OCI-LY3 (cell line): Measurements from ENCODE around the gene KCNN3.
"Not testable (repeated sequence)": the region's sequence is repeated elsewhere in the genome, so short reads cannot be mapped to it uniquely, and the experiment has no call there.

Experiments
- EZH2phosphoT487 ChIP-seq: fragments of 200-600 bp; shearing (Covaris generic); IDR thresholded peaks from 2 replicates; pipeline ENCODE4 v1.6.1; 2018; ENCODE audit warnings: antibody characterized with exemption, mixed run types, low read depth
- TF ChIP-seq, protein P1 (sequence below): fragments of 200-600, 300-600 bp; sonication (generic); IDR thresholded peaks from 2 replicates; pipeline ENCODE4 v1.5.1; 2014; ENCODE audit warnings: antibody characterized with exemption, low read length, low read depth

DNA sequence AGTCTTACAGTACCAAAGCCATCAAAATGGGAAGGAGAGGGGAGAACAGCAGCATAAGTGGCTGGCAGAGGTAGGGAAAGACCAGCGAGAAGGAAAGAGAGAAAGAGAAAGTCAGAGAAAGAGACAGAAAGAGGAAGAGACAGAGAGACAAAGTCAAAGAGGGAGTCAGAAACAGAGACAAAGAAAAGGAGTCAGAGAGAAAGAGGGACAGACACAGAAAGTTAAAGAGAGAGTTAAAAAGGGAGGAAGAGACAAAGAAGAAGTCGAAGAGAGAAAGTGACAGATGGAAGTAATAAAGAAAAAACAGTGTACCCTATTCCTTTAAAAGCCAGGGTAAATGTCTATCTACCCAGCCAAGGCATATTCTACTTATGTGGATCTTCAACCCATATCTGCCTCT is 193.2 kb downstream of the KCNN3 start:
- TF ChIP-seq, protein P1, sequence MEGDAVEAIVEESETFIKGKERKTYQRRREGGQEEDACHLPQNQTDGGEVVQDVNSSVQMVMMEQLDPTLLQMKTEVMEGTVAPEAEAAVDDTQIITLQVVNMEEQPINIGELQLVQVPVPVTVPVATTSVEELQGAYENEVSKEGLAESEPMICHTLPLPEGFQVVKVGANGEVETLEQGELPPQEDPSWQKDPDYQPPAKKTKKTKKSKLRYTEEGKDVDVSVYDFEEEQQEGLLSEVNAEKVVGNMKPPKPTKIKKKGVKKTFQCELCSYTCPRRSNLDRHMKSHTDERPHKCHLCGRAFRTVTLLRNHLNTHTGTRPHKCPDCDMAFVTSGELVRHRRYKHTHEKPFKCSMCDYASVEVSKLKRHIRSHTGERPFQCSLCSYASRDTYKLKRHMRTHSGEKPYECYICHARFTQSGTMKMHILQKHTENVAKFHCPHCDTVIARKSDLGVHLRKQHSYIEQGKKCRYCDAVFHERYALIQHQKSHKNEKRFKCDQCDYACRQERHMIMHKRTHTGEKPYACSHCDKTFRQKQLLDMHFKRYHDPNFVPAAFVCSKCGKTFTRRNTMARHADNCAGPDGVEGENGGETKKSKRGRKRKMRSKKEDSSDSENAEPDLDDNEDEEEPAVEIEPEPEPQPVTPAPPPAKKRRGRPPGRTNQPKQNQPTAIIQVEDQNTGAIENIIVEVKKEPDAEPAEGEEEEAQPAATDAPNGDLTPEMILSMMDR, result not testable (repeated sequence)
- not testable (repeated sequence) for TF ChIP-seq EZH2phosphoT487
